Measurements from ENCODE around the gene POLR1B. TPM values are rescaled to one million over a fixed set of nuclear protein-coding genes. Genes with fewer than 3 reads are reported as not detected.
"Not testable (repeated sequence)": the region's sequence is repeated elsewhere in the genome, so short reads cannot be mapped to it uniquely, and the experiment has no call there.

POLR1B gene
- total RNA-seq, 1 experiment from 2014 or later: 74.0 TPM

DNA sequence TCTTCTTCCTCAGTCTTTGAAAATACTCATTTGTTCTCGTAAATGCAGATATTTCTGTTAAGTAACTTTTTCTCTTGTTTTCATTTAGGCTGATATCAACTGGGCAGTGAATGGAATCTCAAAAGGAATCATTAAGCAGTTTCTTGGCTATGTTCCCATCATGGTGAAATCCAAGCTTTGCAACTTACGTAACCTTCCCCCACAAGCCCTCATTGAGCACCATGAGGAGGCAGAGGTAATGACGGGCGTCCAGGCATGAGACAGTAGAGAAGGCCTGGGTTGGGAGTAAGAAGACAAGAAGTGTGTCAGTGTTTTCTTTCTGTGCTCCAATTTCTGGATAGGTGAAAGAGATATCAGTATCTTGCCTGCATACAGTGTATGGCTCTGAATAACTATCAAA lies 5.1 kb downstream of the POLR1B start:
- no TSS peak for BruUV-seq (replicated peaks)
- Mint-ChIP-seq H3K9me3 (ENCODE audit: unreplicated experiment) (no peaks in the 10 kb centered on the region), H3K4me1 (ENCODE audit: insufficient read depth, unreplicated experiment) (peaks cover 9% of the 10 kb centered on the region), H3K27me3 (ENCODE audit: insufficient read depth, unreplicated experiment) (no peaks in the 10 kb centered on the region), H3K36me3 (ENCODE audit: insufficient read depth, unreplicated experiment) (peaks cover 62% of the 10 kb centered on the region), H3K4me3 (ENCODE audit: unreplicated experiment) (no peak overlapping the region), H3K27ac (ENCODE audit: low read depth, unreplicated experiment) (peak overlapping the region; percentile 40)
- intact Hi-C loops (cut with micrococcal nuclease): no loop called here
- ChIA-PET CTCF (interaction anchor here (0.7 kb wide), 2 partner anchors 10 to 36 kb away, joined by 3 read pairs; no protein-coding TSS in a partner anchor), POLR2A (interaction anchor here (0.9 kb wide), 1 partner anchor 66 kb away, joined by 3 read pairs; no protein-coding TSS in a partner anchor)
- TF ChIP-seq, protein P1, sequence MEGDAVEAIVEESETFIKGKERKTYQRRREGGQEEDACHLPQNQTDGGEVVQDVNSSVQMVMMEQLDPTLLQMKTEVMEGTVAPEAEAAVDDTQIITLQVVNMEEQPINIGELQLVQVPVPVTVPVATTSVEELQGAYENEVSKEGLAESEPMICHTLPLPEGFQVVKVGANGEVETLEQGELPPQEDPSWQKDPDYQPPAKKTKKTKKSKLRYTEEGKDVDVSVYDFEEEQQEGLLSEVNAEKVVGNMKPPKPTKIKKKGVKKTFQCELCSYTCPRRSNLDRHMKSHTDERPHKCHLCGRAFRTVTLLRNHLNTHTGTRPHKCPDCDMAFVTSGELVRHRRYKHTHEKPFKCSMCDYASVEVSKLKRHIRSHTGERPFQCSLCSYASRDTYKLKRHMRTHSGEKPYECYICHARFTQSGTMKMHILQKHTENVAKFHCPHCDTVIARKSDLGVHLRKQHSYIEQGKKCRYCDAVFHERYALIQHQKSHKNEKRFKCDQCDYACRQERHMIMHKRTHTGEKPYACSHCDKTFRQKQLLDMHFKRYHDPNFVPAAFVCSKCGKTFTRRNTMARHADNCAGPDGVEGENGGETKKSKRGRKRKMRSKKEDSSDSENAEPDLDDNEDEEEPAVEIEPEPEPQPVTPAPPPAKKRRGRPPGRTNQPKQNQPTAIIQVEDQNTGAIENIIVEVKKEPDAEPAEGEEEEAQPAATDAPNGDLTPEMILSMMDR (IDR thresholded peaks at IDR 0.05; ENCODE audit: unreplicated experiment): no peak
- DNase-seq (ENCODE audit: unreplicated experiment): peak; percentile 94

GRCh38 chr2:112548980-112549379 lies 6.7 kb downstream of the POLR1B start:
- H3K27ac Mint-ChIP-seq (ENCODE audit: low read depth, unreplicated experiment): no peak overlapping the region
- H3K4me3 Mint-ChIP-seq (ENCODE audit: unreplicated experiment): no peak overlapping the region
- TF ChIP-seq, protein P1 (IDR thresholded peaks at IDR 0.05; ENCODE audit: unreplicated experiment): no peak
- intact Hi-C loops (cut with micrococcal nuclease): no loop called here
- no peaks in the 10 kb centered on the region for H3K9me3 Mint-ChIP-seq (ENCODE audit: unreplicated experiment)
- peaks cover 9% of the 10 kb centered on the region for H3K4me1 Mint-ChIP-seq (ENCODE audit: insufficient read depth, unreplicated experiment)
- ChIA-PET CTCF (interaction anchor here (1.2 kb wide), 1 partner anchor 177 kb away, joined by 3 read pairs; no protein-coding TSS in a partner anchor), POLR2A (no interaction called here)
- no peaks in the 10 kb centered on the region for H3K27me3 Mint-ChIP-seq (ENCODE audit: insufficient read depth, unreplicated experiment)
- peaks cover 78% of the 10 kb centered on the region for H3K36me3 Mint-ChIP-seq (ENCODE audit: insufficient read depth, unreplicated experiment)
- no TSS peak for BruUV-seq (replicated peaks)
- DNase-seq (ENCODE audit: unreplicated experiment): no peak

- TF ChIP-seq, protein P1 (IDR thresholded peaks at IDR 0.05; ENCODE audit: unreplicated experiment): no peak
- intact Hi-C loops (cut with micrococcal nuclease): no loop called here
- no peaks in the 10 kb centered on the region for H3K4me1 Mint-ChIP-seq (ENCODE audit: insufficient read depth, unreplicated experiment)
- no peak for DNase-seq (ENCODE audit: unreplicated experiment)
- POLR2A ChIA-PET: interaction anchor here (0.7 kb wide), 1 partner anchor 198 kb away, joined by 4 read pairs; the partner anchor contains the start of gene CKAP2L
- H3K36me3 Mint-ChIP-seq (ENCODE audit: insufficient read depth, unreplicated experiment): peaks cover 100% of the 10 kb centered on the region
- H3K4me3 Mint-ChIP-seq (ENCODE audit: unreplicated experiment): no peak overlapping the region
- no peak overlapping the region for H3K27ac Mint-ChIP-seq (ENCODE audit: low read depth, unreplicated experiment)
- CTCF ChIA-PET: interaction anchor here (0.5 to 0.6 kb wide), 3 partner anchors 171 to 307 kb away, joined by 3 read pairs; no protein-coding TSS in a partner anchor
- no peaks in the 10 kb centered on the region for H3K9me3 Mint-ChIP-seq (ENCODE audit: unreplicated experiment)
- BruUV-seq (replicated peaks): no TSS peak
- no peaks in the 10 kb centered on the region for H3K27me3 Mint-ChIP-seq (ENCODE audit: insufficient read depth, unreplicated experiment)
These were observed 23.8 kb downstream of the POLR1B start for GRCh38 chr2:112566104-112566503.

DNA sequence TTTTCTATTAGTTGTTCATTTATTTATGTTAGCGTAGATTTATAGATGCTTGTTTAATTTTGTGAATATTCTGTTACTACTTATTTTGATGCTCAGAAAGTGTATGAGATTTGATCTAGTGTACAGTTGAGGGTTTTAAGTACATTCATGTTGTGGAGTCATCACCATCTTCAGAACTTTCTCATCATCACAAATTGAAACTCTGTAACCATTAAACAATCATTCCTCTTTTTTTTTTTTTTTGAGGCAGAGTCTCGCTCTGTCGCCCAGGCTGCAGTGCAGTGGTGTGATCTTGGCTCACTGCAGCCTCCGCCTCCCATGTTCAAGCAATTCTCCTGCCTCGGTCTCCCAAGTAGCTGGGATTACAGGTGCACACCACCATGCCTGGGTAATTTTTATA lies 24.2 kb downstream of the POLR1B start:
- H3K4me1 Mint-ChIP-seq (ENCODE audit: insufficient read depth, unreplicated experiment); H3K4me3 Mint-ChIP-seq (ENCODE audit: unreplicated experiment); BruUV-seq (replicated peaks); POLR2A ChIA-PET; H3K9me3 Mint-ChIP-seq (ENCODE audit: unreplicated experiment); DNase-seq (ENCODE audit: unreplicated experiment); H3K27me3 Mint-ChIP-seq (ENCODE audit: insufficient read depth, unreplicated experiment); intact Hi-C loops (cut with micrococcal nuclease); H3K27ac Mint-ChIP-seq (ENCODE audit: low read depth, unreplicated experiment): not testable (repeated sequence)
- peaks cover 100% of the 10 kb centered on the region for H3K36me3 Mint-ChIP-seq (ENCODE audit: insufficient read depth, unreplicated experiment)
- CTCF ChIA-PET: interaction anchor here (0.6 kb wide), 1 partner anchor 170 kb away, joined by 3 read pairs; no protein-coding TSS in a partner anchor
